Lung (tissue), 12 donors: ENCODE data around the gene MMP7. TPM values are rescaled to one million over a fixed set of nuclear protein-coding genes. Genes with fewer than 3 reads are reported as not detected.

Experiments used
- ATAC-seq: fragments of 200-7000 bp; cut with Tn5 transposase; one replicate; pipeline ENCODE4 v1.9.1; 2020; ENCODE audit warnings: moderate number of reproducible peaks; ENCODE audit not compliant: insufficient read depth, low FRiP score
- DNase-seq, 3 donors: peaks; one replicate each; pipeline ENCODE4 v3.0.0-alpha.2; 2013 to 2017
- H3K27ac ChIP-seq, 2 donors: one replicate each; pipeline ENCODE4 v1.5.1; 2013; ENCODE audit warnings: mild to moderate bottlenecking in 2 of 2, moderate library complexity in 2 of 2, control low read depth in 1 of 2, inconsistent platforms in 1 of 2, low read depth in 1 of 2, low read length in 1 of 2
- H3K27me3 ChIP-seq, 3 donors: one replicate each; pipeline ENCODE4 v1.5.1; 2013; ENCODE audit warnings: low read length in 2 of 3; ENCODE audit not compliant: control insufficient read depth in 3 of 3, insufficient read depth in 3 of 3
- H3K36me3 ChIP-seq, 4 donors: one replicate each; pipeline ENCODE4 v1.5.1; 2013; ENCODE audit warnings: low read length in 4 of 4, mild to moderate bottlenecking in 1 of 4, moderate library complexity in 1 of 4; ENCODE audit not compliant: control insufficient read depth in 4 of 4, insufficient read depth in 4 of 4
- H3K4me1 ChIP-seq, 5 donors: one replicate each; pipeline ENCODE4 v1.5.1; 2013; ENCODE audit warnings: low read length in 5 of 5, mild to moderate bottlenecking in 2 of 5, moderate library complexity in 1 of 5; ENCODE audit not compliant: control insufficient read depth in 5 of 5, insufficient read depth in 5 of 5
- H3K4me3 ChIP-seq: one replicate; pipeline ENCODE4 v1.5.1; 2013; ENCODE audit warnings: mild to moderate bottlenecking, control low read depth, moderate library complexity
- H3K9ac ChIP-seq, 2 donors: one replicate each; pipeline ENCODE4 v1.5.1; 2013; ENCODE audit warnings: low read length in 2 of 2, control low read depth in 1 of 2; ENCODE audit not compliant: insufficient read depth in 1 of 2
- H3K9me3 ChIP-seq, 4 donors: one replicate each; pipeline ENCODE4 v1.5.1; 2013; ENCODE audit warnings: low read length in 3 of 4, mild to moderate bottlenecking in 1 of 4, moderate library complexity in 1 of 4; ENCODE audit not compliant: control insufficient read depth in 4 of 4, insufficient read depth in 3 of 4
- CTCF ChIP-seq: IDR thresholded peaks from 2 replicates; pipeline ENCODE4 v1.5.1; 2012; ENCODE audit warnings: mild to moderate bottlenecking; ENCODE audit errors: control extremely low read depth, extremely low read depth
- WGBS, 2 donors: extraction: QIAGEN DNeasy Blood & Tissue Kit; methylation state at CpG; one replicate each; pipeline ENCODE4 v1.1.7; 2013; 5-methylcytosine and 5-hydroxymethylcytosine counted together
- polyA plus RNA-seq, 2 donors: library from polyadenylated mRNA; stranded (reverse); fragments of 200-250 nt; gene quantifications; one replicate each; pipeline ENCODE4 v1.2.1, GENCODE V29; 2013
- total RNA-seq, 2 donors: library from RNA; depleted of rRNA in 1 of 2; stranded (reverse); fragments of >200 nt in 1 of 2; gene quantifications; one replicate each; pipeline ENCODE4 v1.2.1, GENCODE V29; 2014 to 2021
- donor health status: control.
- donor health status: control.
- donor health status: Bipolar disorder and iron deficiency.
- donor health status: healthy.
- donor health status: DM: yes; HTN: yes; CAD: no.

The MMP7 gene
- total and polyA plus RNA-seq, 4 donors: 17.9 to 433 (median 26.2) TPM

- ATAC-seq (peak; percentile 90), DNase-seq (peak; percentile 28 to 89 (median 86))
- TF ChIP-seq CTCF: peak; percentile 79
Observed at GRCh38 chr11:102495161-102496042, 35.1 kb downstream of the MMP7 start.

GRCh38 chr11:102494216-102494615 is 36.3 kb downstream of the MMP7 start:
- ATAC-seq: peak; percentile 68
- 81 to 92% methylated on average over 6 of the region's 6 CpGs for WGBS, 2 donors
- TF ChIP-seq CTCF: no peak
- no peaks in the 10 kb centered on the region for H3K9me3 ChIP-seq
- no peaks in the 10 kb centered on the region for H3K36me3 ChIP-seq
- no peaks in the 10 kb centered on the region for H3K27me3 ChIP-seq
- H3K4me3 ChIP-seq: no peak overlapping the region
- H3K4me1 ChIP-seq: no peaks in the 10 kb centered on the region
- H3K9ac ChIP-seq: no peak overlapping the region
- no peak for DNase-seq
- no peak overlapping the region for H3K27ac ChIP-seq

More at GRCh38 chr11:102495161-102496042, 35.1 kb downstream of the MMP7 start:
- 44 to 54% methylated on average over 12 of the region's 12 CpGs for WGBS, 2 donors
- Histone ChIP-seq H3K36me3 (no peaks in the 10 kb centered on the region), H3K27ac (no peak overlapping the region), H3K4me1 (no peaks in the 10 kb centered on the region), H3K9ac (no peak overlapping the region), H3K4me3 (no peak overlapping the region), H3K9me3 (no peaks in the 10 kb centered on the region), H3K27me3 (no peaks in the 10 kb centered on the region)

- H3K27ac ChIP-seq: no peak overlapping the region
- DNase-seq (no peak), ATAC-seq (no peak)
- no peaks in the 10 kb centered on the region for H3K4me1 ChIP-seq
- no peak overlapping the region for H3K4me3 ChIP-seq
- no peak for TF ChIP-seq CTCF
- H3K9ac ChIP-seq: no peak overlapping the region
- no peaks in the 10 kb centered on the region for H3K36me3 ChIP-seq
- H3K9me3 ChIP-seq: no peaks in the 10 kb centered on the region
- no peaks in the 10 kb centered on the region for H3K27me3 ChIP-seq
- WGBS, 2 donors: 85 to 87% methylated on average over 5 of the region's 5 CpGs
Observed at GRCh38 chr11:102493524-102493923, 37.0 kb downstream of the MMP7 start.

- no peaks in the 10 kb centered on the region for H3K4me1 ChIP-seq
- H3K27me3 ChIP-seq: no peaks in the 10 kb centered on the region
- H3K27ac ChIP-seq: no peak overlapping the region
- DNase-seq (no peak), ATAC-seq (no peak)
- H3K4me3 ChIP-seq: no peak overlapping the region
- no peaks in the 10 kb centered on the region for H3K36me3 ChIP-seq
- no peak for TF ChIP-seq CTCF
- WGBS, 2 donors: 92% methylated on average over 2 of the region's 2 CpGs
- H3K9me3 ChIP-seq: no peaks in the 10 kb centered on the region
- H3K9ac ChIP-seq: no peak overlapping the region
Observed at GRCh38 chr11:102491969-102492368, 38.6 kb downstream of the MMP7 start.
